ENCODE data around the gene IFI6. TPM values are rescaled to one million over a fixed set of nuclear protein-coding genes. Genes with fewer than 3 reads are reported as not detected.

The IFI6 gene
- total RNA-seq, 1 donor = 497 TPM

DNA sequence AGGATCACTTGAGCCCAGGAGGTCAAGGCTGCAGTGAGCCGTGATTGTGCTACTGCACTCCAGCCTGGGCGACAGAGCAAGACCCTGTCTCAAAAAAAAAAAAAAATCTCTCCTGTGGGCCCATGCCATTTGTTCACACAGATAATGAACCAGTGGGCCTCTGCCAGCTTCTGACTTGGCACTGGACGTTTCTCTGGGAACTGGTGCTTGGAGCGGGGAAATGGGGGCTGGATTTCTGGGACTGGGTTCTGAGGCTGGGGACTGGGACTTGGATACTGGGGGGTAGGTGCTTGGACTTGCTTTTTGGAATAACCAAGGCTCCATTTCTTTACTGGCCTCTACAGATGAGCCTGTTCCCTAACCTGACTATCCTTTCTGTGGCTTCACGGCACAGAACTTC lies 9.7 kb downstream of the IFI6 start:
- Histone ChIP-seq H3K9me3 (ENCODE audit: low read depth, low read length) (no peaks in the 10 kb centered on the region), H3K4me2 (ENCODE audit: insufficient read depth, low read length) (no peak overlapping the region), H3K36me3 (ENCODE audit: insufficient read depth, low read length) (no peaks in the 10 kb centered on the region), H3K4me1 (ENCODE audit: insufficient read depth, low read length) (peaks cover 12% of the 10 kb centered on the region), H3K4me3 (ENCODE audit: insufficient read depth, low read length) (no peak overlapping the region), H2AFZ (ENCODE audit: low read length) (peak overlapping the region; percentile 90), H3K79me2 (ENCODE audit: insufficient read depth, low read length) (no peaks in the 10 kb centered on the region), H3K27ac (ENCODE audit: low read depth, low read length) (no peak overlapping the region), H4K20me1 (ENCODE audit: insufficient read depth, low read length) (no peaks in the 10 kb centered on the region), H3K27me3 (ENCODE audit: insufficient read depth, low read length) (no peaks in the 10 kb centered on the region)
- no peak for DNase-seq (ENCODE audit: insufficient read length, low spot score, missing footprints)
- TF ChIP-seq, protein P1, sequence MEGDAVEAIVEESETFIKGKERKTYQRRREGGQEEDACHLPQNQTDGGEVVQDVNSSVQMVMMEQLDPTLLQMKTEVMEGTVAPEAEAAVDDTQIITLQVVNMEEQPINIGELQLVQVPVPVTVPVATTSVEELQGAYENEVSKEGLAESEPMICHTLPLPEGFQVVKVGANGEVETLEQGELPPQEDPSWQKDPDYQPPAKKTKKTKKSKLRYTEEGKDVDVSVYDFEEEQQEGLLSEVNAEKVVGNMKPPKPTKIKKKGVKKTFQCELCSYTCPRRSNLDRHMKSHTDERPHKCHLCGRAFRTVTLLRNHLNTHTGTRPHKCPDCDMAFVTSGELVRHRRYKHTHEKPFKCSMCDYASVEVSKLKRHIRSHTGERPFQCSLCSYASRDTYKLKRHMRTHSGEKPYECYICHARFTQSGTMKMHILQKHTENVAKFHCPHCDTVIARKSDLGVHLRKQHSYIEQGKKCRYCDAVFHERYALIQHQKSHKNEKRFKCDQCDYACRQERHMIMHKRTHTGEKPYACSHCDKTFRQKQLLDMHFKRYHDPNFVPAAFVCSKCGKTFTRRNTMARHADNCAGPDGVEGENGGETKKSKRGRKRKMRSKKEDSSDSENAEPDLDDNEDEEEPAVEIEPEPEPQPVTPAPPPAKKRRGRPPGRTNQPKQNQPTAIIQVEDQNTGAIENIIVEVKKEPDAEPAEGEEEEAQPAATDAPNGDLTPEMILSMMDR (IDR thresholded peaks at IDR 0.05; ENCODE audit: extremely low read depth, low read depth, low read length) = no peak

DNA sequence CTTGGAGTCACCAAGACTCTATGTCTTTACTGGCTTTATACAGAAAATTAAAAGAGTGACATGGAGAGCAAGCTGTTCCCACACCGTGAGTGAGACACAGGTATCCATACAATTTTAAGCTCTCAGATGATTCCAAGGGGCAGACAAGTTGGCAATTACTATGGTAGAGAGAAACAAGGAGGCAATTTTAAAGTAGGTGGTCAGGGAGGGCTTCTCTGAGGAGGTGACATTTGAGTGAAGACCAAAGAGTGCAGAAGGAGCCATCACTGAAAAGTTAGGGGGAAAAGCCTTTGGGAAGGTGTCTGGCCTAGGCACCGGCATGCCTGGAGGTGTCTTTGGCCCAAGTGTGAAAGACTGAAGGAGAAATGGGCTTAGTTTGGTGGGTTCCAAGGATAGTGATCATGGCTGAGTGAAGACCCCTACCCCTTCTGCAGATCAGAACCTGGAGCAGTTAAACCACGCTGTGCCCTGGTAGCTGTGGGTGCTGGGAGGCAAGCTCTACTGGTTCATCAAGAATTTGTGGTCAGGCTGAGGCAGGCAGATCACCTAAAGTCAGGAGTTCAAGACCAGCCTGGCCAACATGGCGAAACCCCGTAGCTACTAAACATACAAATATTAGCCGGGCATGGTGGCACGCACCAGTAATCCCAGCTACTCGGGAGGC lies 10.4 kb downstream of the IFI6 start:
- no peak for DNase-seq (ENCODE audit: insufficient read length, low spot score, missing footprints)
- TF ChIP-seq, protein P1 (IDR thresholded peaks at IDR 0.05; ENCODE audit: extremely low read depth, low read depth, low read length) = no peak

DNA sequence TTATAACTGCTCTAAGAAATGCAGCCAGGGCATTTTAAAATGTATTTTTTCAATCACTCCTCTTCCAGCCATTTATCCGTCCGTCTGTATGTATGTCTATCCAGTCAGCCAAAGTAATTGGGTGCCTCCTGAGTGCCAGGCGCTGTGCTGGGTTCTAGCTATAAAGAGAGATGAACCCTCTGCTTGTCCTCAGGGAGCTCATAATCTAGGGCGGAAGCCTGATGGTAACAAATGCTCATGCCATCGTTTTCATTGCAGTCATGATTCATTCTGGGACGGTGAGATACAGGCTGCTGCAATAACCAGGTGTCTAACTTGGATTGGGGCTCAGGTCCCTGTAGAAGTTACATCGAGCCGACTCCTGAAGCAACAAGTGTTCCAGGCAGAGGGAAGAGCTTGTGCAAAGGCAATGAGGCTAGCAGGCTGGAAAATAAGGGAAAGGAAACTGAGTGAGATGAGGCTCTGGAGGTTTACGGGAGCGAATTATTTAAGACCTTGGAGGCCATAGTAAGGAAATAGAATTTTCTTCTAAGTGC lies 11.6 kb downstream of the IFI6 start:
- no peaks in the 10 kb centered on the region for H3K36me3 ChIP-seq (ENCODE audit: insufficient read depth, low read length)
- peaks cover 22% of the 10 kb centered on the region for H3K4me1 ChIP-seq (ENCODE audit: insufficient read depth, low read length)
- peak overlapping the region; percentile 85 for H3K4me2 ChIP-seq (ENCODE audit: insufficient read depth, low read length)
- no peaks in the 10 kb centered on the region for H4K20me1 ChIP-seq (ENCODE audit: insufficient read depth, low read length)
- DNase-seq (ENCODE audit: insufficient read length, low spot score, missing footprints) = peak; percentile 81
- no peaks in the 10 kb centered on the region for H3K27me3 ChIP-seq (ENCODE audit: insufficient read depth, low read length)
- peak overlapping the region; percentile 66 for H3K4me3 ChIP-seq (ENCODE audit: insufficient read depth, low read length)
- H3K9me3 ChIP-seq (ENCODE audit: low read depth, low read length) = no peaks in the 10 kb centered on the region
- no peaks in the 10 kb centered on the region for H3K79me2 ChIP-seq (ENCODE audit: insufficient read depth, low read length)
- H2AFZ ChIP-seq (ENCODE audit: low read length) = peak overlapping the region; percentile 97
- peak overlapping the region; percentile 57 for H3K27ac ChIP-seq (ENCODE audit: low read depth, low read length)
- TF ChIP-seq, protein P1 (IDR thresholded peaks at IDR 0.05; ENCODE audit: extremely low read depth, low read depth, low read length) = no peak

More for the DNA sequence above, 10.4 kb downstream of the IFI6 start:
- Histone ChIP-seq H4K20me1 (ENCODE audit: insufficient read depth, low read length) (no peaks in the 10 kb centered on the region), H3K9me3 (ENCODE audit: low read depth, low read length) (no peaks in the 10 kb centered on the region), H3K4me1 (ENCODE audit: insufficient read depth, low read length) (peaks cover 12% of the 10 kb centered on the region), H3K27me3 (ENCODE audit: insufficient read depth, low read length) (no peaks in the 10 kb centered on the region), H3K79me2 (ENCODE audit: insufficient read depth, low read length) (no peaks in the 10 kb centered on the region), H3K4me2 (ENCODE audit: insufficient read depth, low read length) (no peak overlapping the region), H2AFZ (ENCODE audit: low read length) (no peak overlapping the region), H3K4me3 (ENCODE audit: insufficient read depth, low read length) (no peak overlapping the region), H3K36me3 (ENCODE audit: insufficient read depth, low read length) (no peaks in the 10 kb centered on the region), H3K27ac (ENCODE audit: low read depth, low read length) (no peak overlapping the region)

DNA sequence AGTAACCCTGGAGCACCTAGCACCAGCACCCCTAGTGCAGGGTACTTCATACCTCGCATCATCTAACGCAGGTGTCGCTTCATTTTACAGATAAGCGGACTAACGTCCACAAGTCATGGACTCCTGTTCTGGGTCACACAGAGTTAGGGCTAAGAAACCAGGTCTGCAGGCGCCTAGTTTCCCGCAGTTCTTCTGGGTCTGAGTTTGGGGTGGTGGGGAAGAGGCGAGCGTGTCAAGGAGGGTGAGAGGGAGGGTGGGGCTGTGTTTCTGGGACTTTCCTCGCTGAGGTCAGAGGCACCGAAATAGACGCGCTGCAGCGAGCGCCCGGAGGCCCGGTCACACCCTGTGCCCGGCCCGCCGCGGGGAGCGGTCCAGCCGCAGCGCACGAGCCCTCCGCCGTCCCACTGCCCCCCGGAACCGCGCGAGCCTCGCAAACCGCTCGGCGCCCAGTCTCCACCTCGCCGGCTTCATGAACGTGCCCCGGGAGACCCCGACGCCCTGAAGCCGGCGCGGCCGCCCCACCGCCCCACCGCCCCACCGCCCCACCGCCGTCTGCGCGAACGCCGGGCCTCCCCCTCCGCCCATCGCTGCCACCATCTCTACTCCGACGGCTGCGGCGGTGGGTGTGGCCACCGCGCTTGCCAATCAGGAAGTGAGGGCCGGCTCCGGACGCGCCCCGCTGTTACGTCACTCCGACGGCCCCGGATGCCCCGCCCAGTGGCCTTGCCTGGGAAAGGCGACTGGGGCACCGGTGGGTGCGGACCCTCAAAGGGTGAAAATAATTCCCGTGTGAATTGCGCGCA lies 12.3 kb downstream of the IFI6 start:
- Histone ChIP-seq H3K27me3 (ENCODE audit: insufficient read depth, low read length) (no peaks in the 10 kb centered on the region), H3K4me1 (ENCODE audit: insufficient read depth, low read length) (peaks cover 24% of the 10 kb centered on the region), H3K27ac (ENCODE audit: low read depth, low read length) (peak overlapping the region; percentile 87), H2AFZ (ENCODE audit: low read length) (peak overlapping the region; percentile 97), H3K4me2 (ENCODE audit: insufficient read depth, low read length) (peak overlapping the region; percentile 85), H3K4me3 (ENCODE audit: insufficient read depth, low read length) (peak overlapping the region; percentile 66), H3K79me2 (ENCODE audit: insufficient read depth, low read length) (no peaks in the 10 kb centered on the region), H4K20me1 (ENCODE audit: insufficient read depth, low read length) (no peaks in the 10 kb centered on the region), H3K9me3 (ENCODE audit: low read depth, low read length) (no peaks in the 10 kb centered on the region), H3K36me3 (ENCODE audit: insufficient read depth, low read length) (no peaks in the 10 kb centered on the region)
- DNase-seq (ENCODE audit: insufficient read length, low spot score, missing footprints) = peak; percentile 96
- TF ChIP-seq, protein P1 (IDR thresholded peaks at IDR 0.05; ENCODE audit: extremely low read depth, low read depth, low read length) = no peak

Data from osteoblast (primary cell).